ENCODE data around the gene EDRF1. TPM values are rescaled to one million over a fixed set of nuclear protein-coding genes. Genes with fewer than 3 reads are reported as not detected.

Gene EDRF1
- total RNA-seq, 1 experiment from 2014 or later, result 49.2 TPM

DNA sequence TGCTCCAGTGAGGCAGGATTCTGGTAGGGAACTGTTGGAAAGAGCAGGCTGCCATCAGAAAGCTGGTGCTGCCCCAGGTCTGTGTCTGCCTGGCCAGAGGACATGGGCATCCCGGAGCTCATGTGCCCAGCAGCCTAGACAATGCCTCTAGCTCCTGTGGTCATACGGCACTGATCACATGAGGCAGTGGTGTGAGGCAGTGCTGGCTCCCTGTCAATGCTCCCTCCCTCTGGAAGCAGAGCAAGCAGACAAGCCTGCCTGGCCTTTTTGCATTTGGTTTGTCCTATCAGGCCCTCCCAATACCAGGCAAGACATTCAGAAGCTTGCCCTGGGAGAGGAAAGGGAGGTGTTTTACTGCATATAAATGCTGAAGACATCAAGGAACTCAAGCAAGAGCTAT, 75.6 kb downstream of the EDRF1 start (continued):
- TF ChIP-seq ZBTB33 (IDR thresholded peaks at IDR 0.05; ENCODE audit: extremely low read depth, insufficient replicate concordance, low read length) (no peak), SIN3A (IDR thresholded peaks at IDR 0.05; ENCODE audit: low read depth) (no peak), ZNF274 (IDR thresholded peaks at IDR 0.05; ENCODE audit: low read depth, low read length) (no peak), YY1 (IDR thresholded peaks at IDR 0.05; ENCODE audit: extremely low read depth, insufficient replicate concordance, low read depth, low read length) (no peak), ELF1 (IDR thresholded peaks at IDR 0.05; ENCODE audit: borderline replicate concordance, low read depth) (no peak), EGR1 (IDR thresholded peaks at IDR 0.05; ENCODE audit: low read depth) (no peak), CEBPB (IDR thresholded peaks at IDR 0.05; ENCODE audit: low read depth) (no peak), RAD21 (IDR thresholded peaks at IDR 0.05; ENCODE audit: low read depth) (no peak)
- TF ChIP-seq, protein P1, sequence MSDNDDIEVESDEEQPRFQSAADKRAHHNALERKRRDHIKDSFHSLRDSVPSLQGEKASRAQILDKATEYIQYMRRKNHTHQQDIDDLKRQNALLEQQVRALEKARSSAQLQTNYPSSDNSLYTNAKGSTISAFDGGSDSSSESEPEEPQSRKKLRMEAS (IDR thresholded peaks at IDR 0.05), result no peak

GRCh38 chr10:125795637-125796190, 76.2 kb downstream of the EDRF1 start:
- intact Hi-C loops (cut with micrococcal nuclease), result no loop called here
- ChIA-PET CTCF (no interaction called here), POLR2A (interaction anchor here (1.4 kb wide), 1 partner anchor 10 kb away, joined by 4 read pairs; no protein-coding TSS in a partner anchor), RAD21 (ENCODE audit: low non-redundant PET in 1 of 2, low total read pairs in 2 of 2, uncharacterized antibody in 2 of 2, unreplicated experiment in 2 of 2) (no interaction called here)
- H3K4me3 ChIP-seq (replicated peaks in 1 of 2; ENCODE audit: low read depth in 1 of 2, low read length in 2 of 2), result no peak overlapping the region
- H3K4me2 ChIP-seq (ENCODE audit: low read length), result no peak overlapping the region
- no peak overlapping the region for H3K9ac ChIP-seq (ENCODE audit: low read length)
- no peaks in the 10 kb centered on the region for H3K79me2 ChIP-seq (ENCODE audit: insufficient read depth, low read length)
- H3K36me3 ChIP-seq (ENCODE audit: control insufficient read depth in 1 of 2, insufficient read depth in 2 of 2, low read length in 2 of 2), result peaks cover 0 to 10% of the 10 kb centered on the region in 2 experiments; a peak in 2 of 4 replicates
- H3K4me1 ChIP-seq (ENCODE audit: control insufficient read depth in 1 of 2, insufficient read depth in 2 of 2, low read length in 2 of 2), result no peaks in the 10 kb centered on the region
- H2AFZ ChIP-seq (ENCODE audit: low read depth, low read length, poor library complexity, severe bottlenecking), result no peak overlapping the region
- ATAC-seq (no peak), DNase-seq (ENCODE audit: low read depth, low spot score) (no peak)
- H3K9me2 ChIP-seq (ENCODE audit: insufficient read depth), result no peaks in the 10 kb centered on the region
- no peaks in the 10 kb centered on the region for H3K27me3 ChIP-seq (ENCODE audit: insufficient read depth, low read length)
- BruUV-seq (replicated peaks), result no TSS peak
- H3K27ac ChIP-seq (ENCODE audit: low read depth, low read length), result no peak overlapping the region
- H4K20me1 ChIP-seq (ENCODE audit: insufficient read depth), result no peaks in the 10 kb centered on the region
- no peaks in the 10 kb centered on the region for H3K9me3 ChIP-seq (ENCODE audit: control insufficient read depth in 1 of 2, insufficient read depth in 1 of 2, low read depth in 1 of 2, low read length in 2 of 2)
- no peak for TF ChIP-seq EZH2 (IDR thresholded peaks at IDR 0.05)
- no peak for TF ChIP-seq SIN3A (IDR thresholded peaks at IDR 0.05; ENCODE audit: low read depth)
- no peak for TF ChIP-seq SRF (IDR thresholded peaks at IDR 0.05; ENCODE audit: low read depth)
- TF ChIP-seq, protein P1 (IDR thresholded peaks at IDR 0.05), result no peak
- TF ChIP-seq ZBTB33 (IDR thresholded peaks at IDR 0.05; ENCODE audit: extremely low read depth, insufficient replicate concordance, low read length), result no peak
- TF ChIP-seq ZFX (IDR thresholded peaks at IDR 0.05), result no peak
- no peak for TF ChIP-seq ELF1 (IDR thresholded peaks at IDR 0.05; ENCODE audit: borderline replicate concordance, low read depth)
- TF ChIP-seq RAD21 (IDR thresholded peaks at IDR 0.05; ENCODE audit: low read depth), result no peak
- TF ChIP-seq, protein P2, sequence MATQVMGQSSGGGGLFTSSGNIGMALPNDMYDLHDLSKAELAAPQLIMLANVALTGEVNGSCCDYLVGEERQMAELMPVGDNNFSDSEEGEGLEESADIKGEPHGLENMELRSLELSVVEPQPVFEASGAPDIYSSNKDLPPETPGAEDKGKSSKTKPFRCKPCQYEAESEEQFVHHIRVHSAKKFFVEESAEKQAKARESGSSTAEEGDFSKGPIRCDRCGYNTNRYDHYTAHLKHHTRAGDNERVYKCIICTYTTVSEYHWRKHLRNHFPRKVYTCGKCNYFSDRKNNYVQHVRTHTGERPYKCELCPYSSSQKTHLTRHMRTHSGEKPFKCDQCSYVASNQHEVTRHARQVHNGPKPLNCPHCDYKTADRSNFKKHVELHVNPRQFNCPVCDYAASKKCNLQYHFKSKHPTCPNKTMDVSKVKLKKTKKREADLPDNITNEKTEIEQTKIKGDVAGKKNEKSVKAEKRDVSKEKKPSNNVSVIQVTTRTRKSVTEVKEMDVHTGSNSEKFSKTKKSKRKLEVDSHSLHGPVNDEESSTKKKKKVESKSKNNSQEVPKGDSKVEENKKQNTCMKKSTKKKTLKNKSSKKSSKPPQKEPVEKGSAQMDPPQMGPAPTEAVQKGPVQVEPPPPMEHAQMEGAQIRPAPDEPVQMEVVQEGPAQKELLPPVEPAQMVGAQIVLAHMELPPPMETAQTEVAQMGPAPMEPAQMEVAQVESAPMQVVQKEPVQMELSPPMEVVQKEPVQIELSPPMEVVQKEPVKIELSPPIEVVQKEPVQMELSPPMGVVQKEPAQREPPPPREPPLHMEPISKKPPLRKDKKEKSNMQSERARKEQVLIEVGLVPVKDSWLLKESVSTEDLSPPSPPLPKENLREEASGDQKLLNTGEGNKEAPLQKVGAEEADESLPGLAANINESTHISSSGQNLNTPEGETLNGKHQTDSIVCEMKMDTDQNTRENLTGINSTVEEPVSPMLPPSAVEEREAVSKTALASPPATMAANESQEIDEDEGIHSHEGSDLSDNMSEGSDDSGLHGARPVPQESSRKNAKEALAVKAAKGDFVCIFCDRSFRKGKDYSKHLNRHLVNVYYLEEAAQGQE (IDR thresholded peaks at IDR 0.05; ENCODE audit: low read depth), result no peak
- TF ChIP-seq POLR2A (IDR thresholded peaks at IDR 0.05; ENCODE audit: borderline replicate concordance, extremely low read depth, insufficient read depth, insufficient read length), result no peak
- TF ChIP-seq ATF3 (IDR thresholded peaks at IDR 0.05), result no peak
- TF ChIP-seq POLR2AphosphoS5 (IDR thresholded peaks at IDR 0.05; ENCODE audit: low read depth, low read length), result no peak
